Measurements from ENCODE around the gene LBHD2. TPM values are rescaled to one million over a fixed set of nuclear protein-coding genes. Genes with fewer than 3 reads are reported as not detected.

Gene LBHD2
- total RNA-seq, 1 donor from 2014 or later = not detected

GRCh38 chr14:103111232-103111868, 27.3 kb downstream of the LBHD2 start:
- TF ChIP-seq EZH2 (IDR thresholded peaks at IDR 0.05) (no peak), CTCF (IDR thresholded peaks at IDR 0.05) (no peak), EZH2phosphoT487 (IDR thresholded peaks at IDR 0.05) (no peak)
- Mint-ChIP-seq H3K9me3 (no peaks in the 10 kb centered on the region), H3K4me1 (peaks cover 17% of the 10 kb centered on the region), H3K27me3 (ENCODE audit: insufficient read depth, low read depth) (peaks cover 10% of the 10 kb centered on the region), H3K4me3 (no peak overlapping the region), H3K36me3 (no peaks in the 10 kb centered on the region), H3K27ac (no peak overlapping the region)
- Histone ChIP-seq H2AFZ (replicated peaks) (no peak overlapping the region), H3F3A (ENCODE audit: low read depth) (no peaks in the 10 kb centered on the region), H3K27ac (no peak overlapping the region), H3K4me3 (no peak overlapping the region), H3K79me2 (ENCODE audit: low read depth) (no peaks in the 10 kb centered on the region), H3K27me3 (peaks cover 16% of the 10 kb centered on the region), H3K9me3 (ENCODE audit: low read depth) (no peaks in the 10 kb centered on the region), H3K9ac (no peak overlapping the region), H3K4me2 (no peak overlapping the region), H4K20me1 (ENCODE audit: low read depth) (no peaks in the 10 kb centered on the region), H3K36me3 (no peaks in the 10 kb centered on the region), H3K4me1 (peaks cover 12% of the 10 kb centered on the region)
- DNase-seq (ENCODE audit: low spot score) = no peak

- H3K36me3 Mint-ChIP-seq = no peaks in the 10 kb centered on the region
- H3K79me2 ChIP-seq (ENCODE audit: low read depth) = no peaks in the 10 kb centered on the region
Measured at GRCh38 chr14:103112400-103113243, 28.6 kb downstream of the LBHD2 start.

GRCh38 chr14:103113303-103113702, 29.3 kb downstream of the LBHD2 start:
- no peak overlapping the region for H3K4me3 Mint-ChIP-seq
- Histone ChIP-seq H4K20me1 (ENCODE audit: low read depth) (no peaks in the 10 kb centered on the region), H3F3A (ENCODE audit: low read depth) (no peaks in the 10 kb centered on the region), H3K9me3 (ENCODE audit: low read depth) (no peaks in the 10 kb centered on the region), H3K4me1 (peaks cover 12% of the 10 kb centered on the region), H3K4me2 (no peak overlapping the region), H2AFZ (replicated peaks) (no peak overlapping the region), H3K27me3 (peaks cover 16% of the 10 kb centered on the region), H3K79me2 (ENCODE audit: low read depth) (no peaks in the 10 kb centered on the region), H3K27ac (no peak overlapping the region), H3K36me3 (no peaks in the 10 kb centered on the region), H3K4me3 (no peak overlapping the region), H3K9ac (no peak overlapping the region)
- DNase-seq (ENCODE audit: low spot score) = no peak
- H3K27me3 Mint-ChIP-seq (ENCODE audit: insufficient read depth, low read depth) = peaks cover 10% of the 10 kb centered on the region
- TF ChIP-seq CTCF (IDR thresholded peaks at IDR 0.05) (no peak), EZH2 (IDR thresholded peaks at IDR 0.05) (no peak), EZH2phosphoT487 (IDR thresholded peaks at IDR 0.05) (no peak)
- no peaks in the 10 kb centered on the region for H3K36me3 Mint-ChIP-seq
- H3K9me3 Mint-ChIP-seq = no peaks in the 10 kb centered on the region
- no peak overlapping the region for H3K27ac Mint-ChIP-seq
- peaks cover 20% of the 10 kb centered on the region for H3K4me1 Mint-ChIP-seq

More at GRCh38 chr14:103112400-103113243, 28.6 kb downstream of the LBHD2 start:
- TF ChIP-seq EZH2 (IDR thresholded peaks at IDR 0.05) (no peak), EZH2phosphoT487 (IDR thresholded peaks at IDR 0.05) (no peak), CTCF (IDR thresholded peaks at IDR 0.05) (no peak)
- Histone ChIP-seq H3K9ac (no peak overlapping the region), H3K36me3 (no peaks in the 10 kb centered on the region), H3K27ac (no peak overlapping the region), H3K27me3 (peaks cover 16% of the 10 kb centered on the region), H3F3A (ENCODE audit: low read depth) (no peaks in the 10 kb centered on the region), H3K4me1 (peaks cover 12% of the 10 kb centered on the region), H2AFZ (replicated peaks) (no peak overlapping the region), H3K4me2 (no peak overlapping the region), H4K20me1 (ENCODE audit: low read depth) (no peaks in the 10 kb centered on the region), H3K9me3 (ENCODE audit: low read depth) (no peaks in the 10 kb centered on the region), H3K4me3 (no peak overlapping the region)
- H3K4me3 Mint-ChIP-seq = no peak overlapping the region
- H3K9me3 Mint-ChIP-seq = no peaks in the 10 kb centered on the region
- DNase-seq (ENCODE audit: low spot score) = no peak
- peaks cover 20% of the 10 kb centered on the region for H3K4me1 Mint-ChIP-seq
- H3K27me3 Mint-ChIP-seq (ENCODE audit: insufficient read depth, low read depth) = peaks cover 10% of the 10 kb centered on the region
- no peak overlapping the region for H3K27ac Mint-ChIP-seq

Data from neural progenitor cell (in vitro differentiated cells).